ENCODE results near the gene GAREM2. TPM values are rescaled to one million over a fixed set of nuclear protein-coding genes. Genes with fewer than 3 reads are reported as not detected.
A peak's percentile ranks its signal among the peaks of the same experiment; 100 is the strongest.

Gene GAREM2
- total and polyA plus RNA-seq, 2 donors (not counting 3 experiments of a cell fraction or from before 2014, with no cell fraction given): 3.1 to 3.7 TPM

DNA sequence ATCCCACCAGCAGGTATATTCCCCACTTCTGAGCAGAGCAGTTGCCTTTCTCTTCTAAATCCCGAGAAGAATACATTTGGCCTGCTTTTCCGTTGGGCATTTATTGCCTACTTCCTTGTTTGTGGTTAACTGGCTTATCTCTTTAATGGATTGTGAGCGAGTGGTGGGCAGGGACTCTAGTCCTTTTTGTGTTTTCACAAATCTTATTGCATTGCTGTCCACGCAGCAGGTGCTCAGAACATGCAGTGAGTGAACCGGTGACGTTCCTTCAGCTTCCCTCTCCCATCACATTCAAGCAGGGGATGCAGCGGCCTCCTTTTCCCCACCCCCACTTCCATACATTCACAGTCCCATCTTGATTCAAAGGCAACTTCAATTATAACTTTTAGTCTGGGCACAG, 28.9 kb upstream of the GAREM2 start:
- H4K20me1 ChIP-seq (replicated peaks; ENCODE audit: control insufficient read depth, extremely low read depth, insufficient read depth, low read length): no peaks in the 10 kb centered on the region
- H3K9me1 ChIP-seq (replicated peaks; ENCODE audit: control insufficient read depth, extremely low read depth, insufficient read depth, low read length): no peaks in the 10 kb centered on the region
- H3K9ac ChIP-seq (replicated peaks; ENCODE audit: extremely low read depth, insufficient read depth, low read length): no peak overlapping the region
- no peak for TF ChIP-seq FOS (IDR thresholded peaks at IDR 0.05; ENCODE audit: borderline replicate concordance, insufficient read depth, low read length)
- TF ChIP-seq POLR2AphosphoS5 (IDR thresholded peaks at IDR 0.05; ENCODE audit: insufficient read depth, low read depth, low read length): no peak
- H3K79me2 ChIP-seq (ENCODE audit: control insufficient read depth, insufficient read depth, low read length): no peaks in the 10 kb centered on the region
- no peak overlapping the region for H3K4me2 ChIP-seq (ENCODE audit: insufficient read depth, low read length)
- H2AFZ ChIP-seq (ENCODE audit: low read depth, low read length): no peak overlapping the region
- CTCF ChIA-PET: interaction anchor here (1.6 to 2.9 kb wide), 7 partner anchors 10 to 193 kb away, joined by 4 to 35 read pairs (median 10); no protein-coding TSS in a partner anchor
- no peaks in the 10 kb centered on the region for H3K9me3 ChIP-seq (replicated peaks; ENCODE audit: control insufficient read depth, insufficient read depth, low read length)
- H3K4me3 ChIP-seq (replicated peaks in 1 of 3; ENCODE audit: insufficient read depth in 1 of 3, low read depth in 1 of 3, low read length in 3 of 3): no peak overlapping the region
- H3K27me3 ChIP-seq (ENCODE audit: control insufficient read depth in 2 of 2, insufficient read depth in 2 of 2, low read length in 2 of 2): no peaks in the 10 kb centered on the region
- H3K36me3 ChIP-seq (ENCODE audit: control insufficient read depth in 2 of 2, extremely low read depth in 1 of 2, insufficient read depth in 2 of 2, low read length in 2 of 2): no peaks in the 10 kb centered on the region
- DNase-seq (ENCODE audit: low read depth, low spot score): no peak
- H3K27ac ChIP-seq (ENCODE audit: insufficient read depth, low read depth, low read length): no peak overlapping the region
- H3K4me1 ChIP-seq (ENCODE audit: control insufficient read depth, extremely low read depth, insufficient read depth, low read length): peaks cover 11% of the 10 kb centered on the region
- dilution Hi-C loops (cut with MboI; ENCODE audit: extremely low pct_ligation_motif_present, low sequenced_read_pairs) (no loop called here), intact Hi-C loops (cut with micrococcal nuclease) (no loop called here)
- POLR2A ChIA-PET: no interaction called here
- peak; percentile 49 for FAIRE-seq
- BruUV-seq (replicated peaks): no TSS peak

DNA sequence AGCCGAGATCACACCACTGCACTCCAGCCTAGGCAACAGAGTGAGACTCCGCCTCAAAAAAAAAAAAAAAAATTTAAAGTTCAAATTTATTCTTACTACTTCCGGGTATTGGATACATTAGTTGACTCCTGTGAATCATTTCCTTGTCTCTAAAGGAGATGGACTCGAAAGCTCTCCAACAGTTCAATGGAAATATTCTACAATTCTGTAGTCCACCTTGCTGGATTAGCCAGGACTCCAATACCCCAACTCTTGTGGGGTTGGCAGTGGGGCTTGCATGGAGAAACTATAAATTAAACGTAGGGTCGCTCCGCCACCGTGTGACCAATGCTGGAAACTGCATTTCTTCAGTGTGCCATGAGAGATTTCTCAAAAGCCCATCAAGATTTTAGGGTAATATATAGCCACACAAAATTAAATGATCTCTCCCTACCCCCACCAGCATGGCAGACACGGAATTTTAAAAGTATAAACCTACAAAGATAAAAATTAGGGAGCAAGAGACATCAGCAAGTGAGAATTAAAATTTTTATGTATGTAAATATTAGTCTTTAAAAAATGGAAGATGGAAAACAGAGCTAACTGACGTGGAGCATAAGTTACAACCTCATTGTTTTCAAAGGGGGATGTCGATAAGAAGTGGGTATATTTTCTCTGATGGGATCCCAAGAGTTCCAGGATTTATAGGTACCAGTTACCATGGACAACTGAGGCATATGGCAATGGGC, 27.8 kb upstream of the GAREM2 start:
- peak; percentile 64 for FAIRE-seq
- intact Hi-C loops (cut with micrococcal nuclease): loop anchor here (1.0 kb wide), 4 partner anchors 57 to 293 kb away; no protein-coding TSS in a partner anchor
- peak overlapping the region; percentile 49 for H3K4me2 ChIP-seq (ENCODE audit: insufficient read depth, low read length)

More for the DNA sequence above, 27.8 kb upstream of the GAREM2 start:
- no TSS peak for BruUV-seq (replicated peaks)
- Histone ChIP-seq H3K27ac (ENCODE audit: insufficient read depth, low read depth, low read length) (no peak overlapping the region), H3K9me3 (replicated peaks; ENCODE audit: control insufficient read depth, insufficient read depth, low read length) (no peaks in the 10 kb centered on the region), H3K79me2 (ENCODE audit: control insufficient read depth, insufficient read depth, low read length) (no peaks in the 10 kb centered on the region), H3K9me1 (replicated peaks; ENCODE audit: control insufficient read depth, extremely low read depth, insufficient read depth, low read length) (no peaks in the 10 kb centered on the region), H3K9ac (replicated peaks; ENCODE audit: extremely low read depth, insufficient read depth, low read length) (no peak overlapping the region), H3K4me3 (replicated peaks in 1 of 3; ENCODE audit: insufficient read depth in 1 of 3, low read depth in 1 of 3, low read length in 3 of 3) (no peak overlapping the region), H4K20me1 (replicated peaks; ENCODE audit: control insufficient read depth, extremely low read depth, insufficient read depth, low read length) (no peaks in the 10 kb centered on the region), H2AFZ (ENCODE audit: low read depth, low read length) (no peak overlapping the region), H3K36me3 (ENCODE audit: control insufficient read depth in 2 of 2, extremely low read depth in 1 of 2, insufficient read depth in 2 of 2, low read length in 2 of 2) (no peaks in the 10 kb centered on the region), H3K27me3 (ENCODE audit: control insufficient read depth in 2 of 2, insufficient read depth in 2 of 2, low read length in 2 of 2) (peaks cover 0 to 2% of the 10 kb centered on the region in 2 experiments), H3K4me1 (ENCODE audit: control insufficient read depth, extremely low read depth, insufficient read depth, low read length) (peaks cover 11% of the 10 kb centered on the region)
- dilution Hi-C loops (cut with MboI; ENCODE audit: extremely low pct_ligation_motif_present, low sequenced_read_pairs): no loop called here
- no peak for TF ChIP-seq GATA2 (IDR thresholded peaks at IDR 0.05; ENCODE audit: insufficient read depth, insufficient read length, low read depth, low read length)
- TF ChIP-seq, protein P1, sequence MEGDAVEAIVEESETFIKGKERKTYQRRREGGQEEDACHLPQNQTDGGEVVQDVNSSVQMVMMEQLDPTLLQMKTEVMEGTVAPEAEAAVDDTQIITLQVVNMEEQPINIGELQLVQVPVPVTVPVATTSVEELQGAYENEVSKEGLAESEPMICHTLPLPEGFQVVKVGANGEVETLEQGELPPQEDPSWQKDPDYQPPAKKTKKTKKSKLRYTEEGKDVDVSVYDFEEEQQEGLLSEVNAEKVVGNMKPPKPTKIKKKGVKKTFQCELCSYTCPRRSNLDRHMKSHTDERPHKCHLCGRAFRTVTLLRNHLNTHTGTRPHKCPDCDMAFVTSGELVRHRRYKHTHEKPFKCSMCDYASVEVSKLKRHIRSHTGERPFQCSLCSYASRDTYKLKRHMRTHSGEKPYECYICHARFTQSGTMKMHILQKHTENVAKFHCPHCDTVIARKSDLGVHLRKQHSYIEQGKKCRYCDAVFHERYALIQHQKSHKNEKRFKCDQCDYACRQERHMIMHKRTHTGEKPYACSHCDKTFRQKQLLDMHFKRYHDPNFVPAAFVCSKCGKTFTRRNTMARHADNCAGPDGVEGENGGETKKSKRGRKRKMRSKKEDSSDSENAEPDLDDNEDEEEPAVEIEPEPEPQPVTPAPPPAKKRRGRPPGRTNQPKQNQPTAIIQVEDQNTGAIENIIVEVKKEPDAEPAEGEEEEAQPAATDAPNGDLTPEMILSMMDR (IDR thresholded peaks at IDR 0.05; ENCODE audit: extremely low read depth in 1 of 2, insufficient read depth in 1 of 2, low read depth in 1 of 2, low read length in 2 of 2): peak; percentile 59 to 61
- no peak for TF ChIP-seq MYC (IDR thresholded peaks at IDR 0.05; ENCODE audit: low read depth, low read length)
- TF ChIP-seq FOS (IDR thresholded peaks at IDR 0.05; ENCODE audit: borderline replicate concordance, insufficient read depth, low read length): peak; percentile 35
- peak; percentile 74 for DNase-seq (ENCODE audit: low read depth, low spot score)
- ChIA-PET CTCF (interaction anchor here (0.6 to 2.9 kb wide), 22 partner anchors 8 to 538 kb away, joined by 3 to 35 read pairs (median 4); partner anchors contain the start of gene RAB10), POLR2A (no interaction called here)

Measured in endothelial cell of umbilical vein (primary cell).